ENCODE data around the gene MAP3K14.

MAP3K14 gene

DNA sequence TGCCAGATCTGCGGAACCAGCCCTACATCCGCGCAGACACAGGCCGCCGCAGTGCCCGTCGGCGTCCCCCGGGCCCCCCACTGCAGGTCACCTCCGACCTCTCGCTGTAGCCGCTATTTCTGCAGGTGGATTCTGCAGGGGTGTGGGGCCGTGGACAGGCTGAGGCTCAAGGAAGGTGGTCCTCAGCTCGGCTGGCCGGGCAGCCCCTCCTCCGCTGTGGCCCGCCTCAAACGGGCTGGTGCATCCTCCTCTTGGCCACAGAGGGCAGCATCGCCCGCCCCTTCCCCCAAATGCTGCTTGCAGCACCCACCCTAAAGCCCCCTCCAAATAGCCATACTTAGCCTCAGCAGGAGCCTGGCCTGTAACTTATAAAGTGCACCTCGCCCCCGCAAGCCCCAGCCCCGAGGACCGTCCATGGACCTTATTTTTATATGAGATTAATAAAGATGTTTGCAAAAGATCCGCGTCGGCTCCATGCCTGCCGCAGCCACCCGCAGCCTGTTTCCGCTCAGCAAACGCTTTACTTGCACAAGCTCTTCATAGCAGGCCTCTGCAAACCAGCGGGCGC lies 69.9 kb downstream of the MAP3K14 start:
- TF ChIP-seq RAD21 (IDR thresholded peaks at IDR 0.05; ENCODE audit: low read depth) = peak; percentile 28; the same call in 1 of the 2 replicates
- no peak for TF ChIP-seq TEAD4 (IDR thresholded peaks at IDR 0.05)
- TF ChIP-seq, protein P1, sequence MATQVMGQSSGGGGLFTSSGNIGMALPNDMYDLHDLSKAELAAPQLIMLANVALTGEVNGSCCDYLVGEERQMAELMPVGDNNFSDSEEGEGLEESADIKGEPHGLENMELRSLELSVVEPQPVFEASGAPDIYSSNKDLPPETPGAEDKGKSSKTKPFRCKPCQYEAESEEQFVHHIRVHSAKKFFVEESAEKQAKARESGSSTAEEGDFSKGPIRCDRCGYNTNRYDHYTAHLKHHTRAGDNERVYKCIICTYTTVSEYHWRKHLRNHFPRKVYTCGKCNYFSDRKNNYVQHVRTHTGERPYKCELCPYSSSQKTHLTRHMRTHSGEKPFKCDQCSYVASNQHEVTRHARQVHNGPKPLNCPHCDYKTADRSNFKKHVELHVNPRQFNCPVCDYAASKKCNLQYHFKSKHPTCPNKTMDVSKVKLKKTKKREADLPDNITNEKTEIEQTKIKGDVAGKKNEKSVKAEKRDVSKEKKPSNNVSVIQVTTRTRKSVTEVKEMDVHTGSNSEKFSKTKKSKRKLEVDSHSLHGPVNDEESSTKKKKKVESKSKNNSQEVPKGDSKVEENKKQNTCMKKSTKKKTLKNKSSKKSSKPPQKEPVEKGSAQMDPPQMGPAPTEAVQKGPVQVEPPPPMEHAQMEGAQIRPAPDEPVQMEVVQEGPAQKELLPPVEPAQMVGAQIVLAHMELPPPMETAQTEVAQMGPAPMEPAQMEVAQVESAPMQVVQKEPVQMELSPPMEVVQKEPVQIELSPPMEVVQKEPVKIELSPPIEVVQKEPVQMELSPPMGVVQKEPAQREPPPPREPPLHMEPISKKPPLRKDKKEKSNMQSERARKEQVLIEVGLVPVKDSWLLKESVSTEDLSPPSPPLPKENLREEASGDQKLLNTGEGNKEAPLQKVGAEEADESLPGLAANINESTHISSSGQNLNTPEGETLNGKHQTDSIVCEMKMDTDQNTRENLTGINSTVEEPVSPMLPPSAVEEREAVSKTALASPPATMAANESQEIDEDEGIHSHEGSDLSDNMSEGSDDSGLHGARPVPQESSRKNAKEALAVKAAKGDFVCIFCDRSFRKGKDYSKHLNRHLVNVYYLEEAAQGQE (IDR thresholded peaks at IDR 0.05; ENCODE audit: low read depth) = no peak
- TF ChIP-seq ZBTB7A (IDR thresholded peaks at IDR 0.05; ENCODE audit: low read depth) = no peak

DNA sequence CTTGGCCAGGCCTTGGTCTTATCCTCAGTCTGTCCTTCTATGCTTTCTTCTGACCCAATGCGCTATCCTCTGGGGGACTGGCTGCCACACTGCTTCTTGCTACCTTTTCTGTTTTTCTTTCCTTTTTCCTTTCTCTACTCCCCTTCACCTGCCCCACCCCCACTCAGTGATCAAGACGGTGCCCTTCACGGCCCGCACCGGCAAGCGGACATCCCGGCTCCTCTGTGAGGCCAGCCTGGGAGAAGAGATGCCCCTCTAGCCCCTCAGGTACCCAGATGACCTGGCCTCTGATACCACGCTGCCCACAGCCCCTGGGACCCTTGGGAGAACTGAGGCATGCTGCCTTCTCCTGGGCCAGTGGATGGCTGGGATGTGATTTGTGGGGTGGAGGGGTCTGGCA lies 70.5 kb downstream of the MAP3K14 start:
- TF ChIP-seq FOXM1 (IDR thresholded peaks at IDR 0.05; ENCODE audit: borderline replicate concordance, low read depth) (no peak), EGR1 (IDR thresholded peaks at IDR 0.05) (no peak), TEAD4 (IDR thresholded peaks at IDR 0.05) (no peak), ZBTB7A (IDR thresholded peaks at IDR 0.05; ENCODE audit: low read depth) (no peak), CEBPB (IDR thresholded peaks at IDR 0.05) (no peak), TAF1 (IDR thresholded peaks at IDR 0.05; ENCODE audit: low read depth) (no peak), TCF12 (IDR thresholded peaks at IDR 0.05; ENCODE audit: low read depth) (no peak), NFIC (IDR thresholded peaks at IDR 0.05) (no peak)
- TF ChIP-seq, protein P1 (IDR thresholded peaks at IDR 0.05; ENCODE audit: low read depth) = no peak
- TF ChIP-seq, protein P2, sequence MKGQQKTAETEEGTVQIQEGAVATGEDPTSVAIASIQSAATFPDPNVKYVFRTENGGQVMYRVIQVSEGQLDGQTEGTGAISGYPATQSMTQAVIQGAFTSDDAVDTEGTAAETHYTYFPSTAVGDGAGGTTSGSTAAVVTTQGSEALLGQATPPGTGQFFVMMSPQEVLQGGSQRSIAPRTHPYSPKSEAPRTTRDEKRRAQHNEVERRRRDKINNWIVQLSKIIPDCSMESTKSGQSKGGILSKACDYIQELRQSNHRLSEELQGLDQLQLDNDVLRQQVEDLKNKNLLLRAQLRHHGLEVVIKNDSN (IDR thresholded peaks at IDR 0.05) = no peak

DNA sequence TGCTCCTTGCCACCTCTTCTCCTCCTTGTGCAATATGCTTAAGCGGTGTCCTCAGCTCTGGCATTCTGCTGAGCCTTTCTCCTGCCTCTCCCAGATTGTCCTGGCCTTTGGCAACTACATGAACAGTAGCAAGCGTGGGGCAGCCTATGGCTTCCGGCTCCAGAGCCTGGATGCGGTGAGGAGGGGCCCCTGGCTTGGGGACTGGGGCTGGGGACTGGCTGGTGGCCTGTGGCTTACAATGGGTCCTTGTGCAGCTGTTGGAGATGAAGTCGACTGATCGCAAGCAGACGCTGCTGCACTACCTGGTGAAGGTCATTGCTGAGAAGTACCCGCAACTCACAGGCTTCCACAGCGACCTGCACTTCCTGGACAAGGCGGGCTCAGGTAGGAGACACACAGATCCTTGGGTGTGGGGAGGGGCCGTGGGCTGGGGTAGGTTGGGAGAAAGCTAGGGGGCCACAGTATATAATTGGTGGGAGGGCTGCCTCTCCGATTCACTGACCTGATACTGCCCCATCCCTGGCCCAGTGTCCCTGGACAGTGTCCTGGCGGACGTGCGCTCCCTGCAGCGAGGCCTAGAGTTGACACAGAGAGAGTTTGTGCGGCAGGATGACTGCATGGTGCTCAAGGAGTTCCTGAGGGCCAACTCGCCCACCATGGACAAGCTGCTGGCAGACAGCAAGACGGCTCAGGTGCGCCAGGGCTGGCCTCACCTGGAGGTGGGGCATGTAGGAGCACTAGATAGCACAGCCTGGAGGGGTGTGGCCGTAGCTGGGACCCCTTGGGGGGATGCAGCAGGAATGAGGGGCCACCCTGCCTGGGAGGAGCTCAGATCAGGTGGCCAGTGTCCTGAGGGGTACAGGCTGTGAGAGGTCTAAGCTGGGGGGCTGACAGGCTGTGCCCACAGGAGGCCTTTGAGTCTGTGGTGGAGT lies 71.8 kb downstream of the MAP3K14 start:
- TF ChIP-seq TCF12 (IDR thresholded peaks at IDR 0.05; ENCODE audit: low read depth) (no peak), CEBPB (IDR thresholded peaks at IDR 0.05) (no peak), EP300 (IDR thresholded peaks at IDR 0.05; ENCODE audit: borderline replicate concordance) (no peak), RAD21 (IDR thresholded peaks at IDR 0.05; ENCODE audit: low read depth) (no peak), NFIC (IDR thresholded peaks at IDR 0.05) (no peak), TEAD4 (IDR thresholded peaks at IDR 0.05) (no peak), ZBTB7A (IDR thresholded peaks at IDR 0.05; ENCODE audit: low read depth) (no peak), EGR1 (IDR thresholded peaks at IDR 0.05) (no peak), CREB1 (IDR thresholded peaks at IDR 0.05; ENCODE audit: low read depth) (no peak), YY1 (IDR thresholded peaks at IDR 0.05; ENCODE audit: low read depth) (no peak), FOXM1 (IDR thresholded peaks at IDR 0.05; ENCODE audit: borderline replicate concordance, low read depth) (no peak), TAF1 (IDR thresholded peaks at IDR 0.05; ENCODE audit: low read depth) (no peak)
- TF ChIP-seq, protein P2 (IDR thresholded peaks at IDR 0.05) = no peak
- TF ChIP-seq, protein P1 (IDR thresholded peaks at IDR 0.05; ENCODE audit: low read depth) = no peak
- TF ChIP-seq, protein P3, sequence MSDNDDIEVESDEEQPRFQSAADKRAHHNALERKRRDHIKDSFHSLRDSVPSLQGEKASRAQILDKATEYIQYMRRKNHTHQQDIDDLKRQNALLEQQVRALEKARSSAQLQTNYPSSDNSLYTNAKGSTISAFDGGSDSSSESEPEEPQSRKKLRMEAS (IDR thresholded peaks at IDR 0.05) = no peak

DNA sequence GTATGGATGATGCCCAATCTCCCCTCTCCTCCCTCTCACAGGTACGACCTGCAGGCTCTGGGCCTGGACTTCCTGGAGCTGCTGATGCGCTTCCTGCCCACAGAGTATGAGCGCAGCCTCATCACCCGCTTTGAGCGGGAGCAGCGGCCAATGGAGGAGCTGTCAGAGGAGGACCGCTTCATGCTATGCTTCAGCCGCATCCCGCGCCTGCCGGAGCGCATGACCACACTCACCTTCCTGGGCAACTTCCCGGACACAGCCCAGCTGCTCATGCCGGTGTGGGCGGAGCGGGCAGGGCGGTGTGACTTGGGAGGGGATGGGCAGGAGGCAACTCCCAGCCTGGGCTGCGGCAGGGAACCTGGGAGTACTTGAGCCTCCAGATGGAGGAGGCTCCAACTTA lies 73.1 kb downstream of the MAP3K14 start:
- TF ChIP-seq TEAD4 (IDR thresholded peaks at IDR 0.05) = no peak
- TF ChIP-seq, protein P3 (IDR thresholded peaks at IDR 0.05) = no peak
- TF ChIP-seq CEBPB (IDR thresholded peaks at IDR 0.05) = no peak
- TF ChIP-seq EP300 (IDR thresholded peaks at IDR 0.05; ENCODE audit: borderline replicate concordance) = no peak
- no peak for TF ChIP-seq TAF1 (IDR thresholded peaks at IDR 0.05; ENCODE audit: low read depth)
- TF ChIP-seq, protein P1 (IDR thresholded peaks at IDR 0.05; ENCODE audit: low read depth) = no peak

All from Ishikawa (cell line).